GM12878 (cell line): ENCODE data around the gene PPP6R2.

Experiments
- BRCA1 ChIP-seq: IDR thresholded peaks from 2 replicates; pipeline ENCODE4 v1.6.1; 2011; ENCODE audit warnings: low read depth, low read length, improper control_type of control experiment
- CHD4 ChIP-seq: fragments of 200-600 bp; sonication (generic); IDR thresholded peaks from 2 replicates; pipeline ENCODE4 v1.6.1; 2016; ENCODE audit warnings: mild to moderate bottlenecking
- EZH2 ChIP-seq: IDR thresholded peaks from 2 replicates; pipeline ENCODE4 v1.6.1; 2012; ENCODE audit warnings: low read depth, mild to moderate bottlenecking, control low read depth, inconsistent platforms, low read length, borderline replicate concordance; ENCODE audit not compliant: control insufficient read depth
- GABPA ChIP-seq: IDR thresholded peaks from 2 replicates; pipeline ENCODE4 v1.6.1; 2014; ENCODE audit warnings: antibody characterized with exemption, low read depth, mild to moderate bottlenecking, inconsistent platforms
- HCFC1 ChIP-seq: fragments of 150-350 bp; IDR thresholded peaks from 2 replicates; pipeline ENCODE4 v1.6.1; 2014; ENCODE audit warnings: low read length
- NFIC ChIP-seq: IDR thresholded peaks from 2 replicates; pipeline ENCODE4 v1.6.1; 2012; ENCODE audit warnings: low read depth, mild to moderate bottlenecking, inconsistent platforms, low read length, moderate library complexity
- POLR2AphosphoS2 ChIP-seq: IDR thresholded peaks from 2 replicates; pipeline ENCODE4 v1.6.1; 2011; ENCODE audit warnings: low read depth, mild to moderate bottlenecking, low read length, improper control_type of control experiment, moderate library complexity
- POLR2AphosphoS5 ChIP-seq: IDR thresholded peaks from 2 replicates; pipeline ENCODE4 v1.6.1; 2011; ENCODE audit warnings: mild to moderate bottlenecking, low read length, inconsistent platforms
- RCOR1 ChIP-seq: conservative IDR thresholded peaks from 2 replicates; pipeline ENCODE4 v1.6.1; 2012; ENCODE audit warnings: low read depth, low read length, improper control_type of control experiment
- YY1 ChIP-seq: IDR thresholded peaks from 2 replicates; pipeline ENCODE4 v1.6.1; 2011; ENCODE audit warnings: low read depth, mild to moderate bottlenecking, low read length
- TF ChIP-seq, protein P1 (sequence below), 3 experiments: IDR thresholded peaks in 2 of 3; conservative IDR thresholded peaks in 1 of 3; 2 replicates each; pipeline ENCODE4 v1.5.1; 2011; ENCODE audit warnings: low read depth in 3 of 3, low read length in 3 of 3, mild to moderate bottlenecking in 3 of 3, control low read depth in 2 of 3, moderate library complexity in 2 of 3, inconsistent platforms in 1 of 3, mixed read lengths in 1 of 3; ENCODE audit not compliant: control insufficient read depth in 2 of 3, insufficient read depth in 1 of 3; ENCODE audit errors: extremely low read depth in 1 of 3
- TF ChIP-seq, protein P2 (sequence below): IDR thresholded peaks from 2 replicates; pipeline ENCODE4 v1.6.1; 2011; ENCODE audit warnings: low read depth, mild to moderate bottlenecking, low read length, moderate library complexity, borderline replicate concordance; ENCODE audit errors: extremely low read depth

DNA sequence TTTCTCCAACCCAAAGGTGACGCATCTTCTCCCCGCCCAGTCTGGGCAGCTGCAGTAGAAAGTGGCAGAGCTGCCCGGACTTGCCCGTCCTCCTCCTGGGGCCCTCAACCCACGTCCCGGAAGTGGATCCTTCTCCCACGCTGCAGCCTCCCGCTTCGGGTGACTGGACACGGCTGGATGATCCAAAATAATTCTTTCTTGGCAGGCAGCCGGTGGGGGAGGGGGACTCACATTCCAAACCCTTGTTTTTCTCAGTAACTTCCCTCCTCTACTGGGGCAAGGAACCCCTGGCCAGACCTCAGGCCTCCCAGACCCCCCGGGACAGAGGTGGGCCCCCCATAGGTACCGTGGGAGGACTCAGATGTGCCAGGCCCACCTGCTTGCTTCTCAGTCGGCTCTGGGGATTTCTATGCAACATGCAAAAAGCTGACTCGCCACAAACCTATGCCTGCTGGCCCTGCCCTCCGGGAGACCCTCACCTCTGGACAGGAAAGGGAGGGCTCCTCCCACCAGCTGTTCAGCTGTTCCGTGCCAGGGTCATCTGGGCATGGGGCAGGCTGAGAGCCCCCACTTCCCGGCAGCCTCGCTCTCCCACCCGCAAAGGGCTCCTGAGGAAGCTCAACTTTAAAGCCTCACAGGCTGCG is 37.1 kb upstream of the PPP6R2 start:
- TF ChIP-seq EZH2 (no peak), YY1 (no peak), HCFC1 (no peak), POLR2AphosphoS2 (no peak), RCOR1 (no peak), POLR2AphosphoS5 (peak; percentile 52; the same call in 1 of the 2 replicates), NFIC (no peak; the same call in 1 of the 2 replicates), CHD4 (no peak), BRCA1 (no peak), GABPA (no peak)
- TF ChIP-seq, protein P1, sequence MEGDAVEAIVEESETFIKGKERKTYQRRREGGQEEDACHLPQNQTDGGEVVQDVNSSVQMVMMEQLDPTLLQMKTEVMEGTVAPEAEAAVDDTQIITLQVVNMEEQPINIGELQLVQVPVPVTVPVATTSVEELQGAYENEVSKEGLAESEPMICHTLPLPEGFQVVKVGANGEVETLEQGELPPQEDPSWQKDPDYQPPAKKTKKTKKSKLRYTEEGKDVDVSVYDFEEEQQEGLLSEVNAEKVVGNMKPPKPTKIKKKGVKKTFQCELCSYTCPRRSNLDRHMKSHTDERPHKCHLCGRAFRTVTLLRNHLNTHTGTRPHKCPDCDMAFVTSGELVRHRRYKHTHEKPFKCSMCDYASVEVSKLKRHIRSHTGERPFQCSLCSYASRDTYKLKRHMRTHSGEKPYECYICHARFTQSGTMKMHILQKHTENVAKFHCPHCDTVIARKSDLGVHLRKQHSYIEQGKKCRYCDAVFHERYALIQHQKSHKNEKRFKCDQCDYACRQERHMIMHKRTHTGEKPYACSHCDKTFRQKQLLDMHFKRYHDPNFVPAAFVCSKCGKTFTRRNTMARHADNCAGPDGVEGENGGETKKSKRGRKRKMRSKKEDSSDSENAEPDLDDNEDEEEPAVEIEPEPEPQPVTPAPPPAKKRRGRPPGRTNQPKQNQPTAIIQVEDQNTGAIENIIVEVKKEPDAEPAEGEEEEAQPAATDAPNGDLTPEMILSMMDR (IDR thresholded peaks at IDR 0.05 in 2 of 3, conservative IDR thresholded peaks at IDR 0.05 in 1 of 3; ENCODE audit: control insufficient read depth in 2 of 3, extremely low read depth in 1 of 3, insufficient read depth in 1 of 3, low read depth in 3 of 3, low read length in 3 of 3) = no peak
- TF ChIP-seq, protein P2, sequence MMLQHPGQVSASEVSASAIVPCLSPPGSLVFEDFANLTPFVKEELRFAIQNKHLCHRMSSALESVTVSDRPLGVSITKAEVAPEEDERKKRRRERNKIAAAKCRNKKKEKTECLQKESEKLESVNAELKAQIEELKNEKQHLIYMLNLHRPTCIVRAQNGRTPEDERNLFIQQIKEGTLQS = no peak
